Right lobe of liver (tissue), 6 donors: ENCODE measurements around the gene ITM2C. TPM values are rescaled to one million over a fixed set of nuclear protein-coding genes. Genes with fewer than 3 reads are reported as not detected.

Experiments used
- ATAC-seq, 4 donors: fragments of 200-7000 bp; cut with Tn5 transposase; one replicate each; pipeline ENCODE4 v1.9.1; 2020; ENCODE audit warnings: mild to moderate bottlenecking in 4 of 4, moderate library complexity in 4 of 4
- DNase-seq, 3 donors: peaks; one replicate each; pipeline ENCODE4 v3.0.0-alpha.2; 2020
- H3K27ac ChIP-seq, 3 donors: fragments of 200-600 bp; one replicate each; pipeline ENCODE4 v1.8.0; 2022
- H3K27me3 ChIP-seq, 2 donors: fragments of 200-600 bp; one replicate each; pipeline ENCODE4 v1.8.0; 2022
- H3K36me3 ChIP-seq, 4 donors: fragments of 200-600 bp; sonication (generic) in 1 of 4; one replicate each; pipeline versions ENCODE4 v1.5.1 to v1.8.0; 2017 to 2022; ENCODE audit warnings: control low read depth in 1 of 4
- H3K4me1 ChIP-seq, 4 donors: fragments of 200-600 bp; sonication (generic) in 1 of 4; one replicate each; pipeline versions ENCODE4 v1.5.1 to v1.8.0; 2017 to 2022; ENCODE audit warnings: control low read depth in 1 of 4
- H3K4me3 ChIP-seq, 3 donors: fragments of 200-600 bp; one replicate each; pipeline ENCODE4 v1.8.0; 2022
- H3K9me3 ChIP-seq, 4 donors: fragments of 200-600 bp; sonication (generic) in 1 of 4; one replicate each; pipeline versions ENCODE4 v1.5.1 to v1.8.0; 2017 to 2022; ENCODE audit warnings: control low read depth in 1 of 4
- CTCF ChIP-seq, 4 donors: fragments of 200-600 bp in 3 of 4; fragments of 450-650 bp in 1 of 4; IDR thresholded peaks; one replicate each; pipeline versions ENCODE4 v1.5.1 to v1.8.0; 2016 to 2022; ENCODE audit warnings: antibody characterized with exemption in 4 of 4, mild to moderate bottlenecking in 2 of 4
- POLR2A ChIP-seq: fragments of 450-650 bp; IDR thresholded peaks from one replicate; pipeline ENCODE4 v1.6.1; 2017; ENCODE audit warnings: antibody characterized with exemption, mild to moderate bottlenecking
- WGBS: methylation state at CpG from one replicate; pipeline ENCODE4 v1.1.6; 2018; ENCODE audit warnings: low coverage, low lambda C conversion rate; ENCODE audit not compliant: insufficient coverage; ENCODE audit errors: missing lambda C conversion rate; 5-methylcytosine and 5-hydroxymethylcytosine counted together
- intact Hi-C, 2 donors: fragments of 100-400 bp; cut with DNase I; formaldehyde crosslinking; loops; one replicate each; pipeline versions ENCODE4 v1.11.2 to v1.14.1; 2022
- total RNA-seq, 6 experiments: library from RNA; depleted of rRNA in 2 of 6; stranded (reverse); fragments of >200 nt in 2 of 6; fragmentation: NEBNext Ultra II Directional in 3 of 6; extraction: Animal tissue kit (Norgen Biotek cat#: 25700) in 3 of 6; gene quantifications; one replicate each; pipeline versions ENCODE4 v1.1.0 to v1.2.4, GENCODE V29; 2016 to 2023
- donor health status: DM: no; HTN: yes; CAD: no.
- donor health status: DM: no; HTN: no; CAD: no.
- donor health status: DM: no; HTN: no; CAD: no.
- donor health status: DM: no; HTN: yes; CAD: no.
- donor health status: DM: no; HTN: yes; CAD: no.

The ITM2C gene
- total RNA-seq, 6 experiments from 2014 or later, result 11.1 to 26.9 (median 24.2) TPM

DNA sequence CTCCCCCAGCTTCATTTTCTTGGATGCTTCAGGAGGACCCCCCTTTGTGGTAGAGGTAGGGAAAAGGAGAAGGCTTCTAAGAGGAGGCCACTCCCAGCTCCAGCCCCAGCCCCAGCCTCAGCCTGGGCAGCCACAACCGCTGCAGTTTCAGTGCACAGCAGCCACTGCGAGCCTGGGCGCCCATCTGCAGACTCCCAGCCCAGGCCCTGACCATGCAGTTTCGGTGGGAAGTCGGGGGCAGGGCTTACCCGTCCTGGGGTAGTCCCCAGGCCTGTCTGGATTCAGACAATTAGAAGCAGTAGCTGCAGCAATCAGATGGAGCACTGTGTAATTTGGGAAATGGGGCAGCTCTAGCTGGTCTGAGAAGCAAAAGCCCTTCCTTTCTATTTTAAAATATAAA, 28.6 kb downstream of the ITM2C start:
- DNase-seq (peak in 1 of 3 donors; percentile 55), ATAC-seq (peak; percentile 22 to 68 (median 30))
- no peaks in the 10 kb centered on the region for H3K9me3 ChIP-seq
- intact Hi-C loops, result no loop called here
- H3K27me3 ChIP-seq, result no peaks in the 10 kb centered on the region
- H3K27ac ChIP-seq, result no peak overlapping the region
- TF ChIP-seq CTCF (IDR thresholded peaks at IDR 0.05) (no peak), POLR2A (no peak)
- no peaks in the 10 kb centered on the region for H3K36me3 ChIP-seq
- WGBS, result 41% methylated on average over 3 of the region's 6 CpGs
- H3K4me1 ChIP-seq, result no peaks in the 10 kb centered on the region
- no peak overlapping the region for H3K4me3 ChIP-seq

GRCh38 chr2:230893841-230894781, 29.4 kb downstream of the ITM2C start:
- Histone ChIP-seq H3K4me1 (no peaks in the 10 kb centered on the region), H3K9me3 (no peaks in the 10 kb centered on the region), H3K27ac (no peak overlapping the region), H3K4me3 (no peak overlapping the region), H3K27me3 (no peaks in the 10 kb centered on the region), H3K36me3 (no peaks in the 10 kb centered on the region)
- TF ChIP-seq POLR2A (no peak), CTCF (IDR thresholded peaks at IDR 0.05) (no peak)
- intact Hi-C loops, result no loop called here
- peak in 2 of 3 donors; percentile 28 to 39 for DNase-seq
- 58% methylated on average over 8 of the region's 19 CpGs for WGBS
- peak in 3 of 4 donors; percentile 7 to 34 (median 30) for ATAC-seq

GRCh38 chr2:230895536-230896345, 31.0 kb downstream of the ITM2C start:
- H3K27me3 ChIP-seq, result no peaks in the 10 kb centered on the region
- H3K4me3 ChIP-seq, result no peak overlapping the region
- H3K4me1 ChIP-seq, result no peaks in the 10 kb centered on the region
- no peaks in the 10 kb centered on the region for H3K36me3 ChIP-seq
- ATAC-seq (no peak), DNase-seq (peak in 2 of 3 donors; percentile 24 to 28)
- WGBS, result 11% methylated on average over 1 of the region's 6 CpGs
- no peak for TF ChIP-seq POLR2A
- TF ChIP-seq CTCF (IDR thresholded peaks at IDR 0.05), result no peak
- intact Hi-C loops, result no loop called here
- H3K27ac ChIP-seq, result no peak overlapping the region
- H3K9me3 ChIP-seq, result no peaks in the 10 kb centered on the region

GRCh38 chr2:230896346-230897115, 31.8 kb downstream of the ITM2C start:
- no peaks in the 10 kb centered on the region for H3K36me3 ChIP-seq
- DNase-seq, result peak in 2 of 3 donors; percentile 18 to 25
- no peaks in the 10 kb centered on the region for H3K9me3 ChIP-seq
- H3K27ac ChIP-seq, result no peak overlapping the region
- no peaks in the 10 kb centered on the region for H3K27me3 ChIP-seq
- intact Hi-C loops, result no loop called here
- no peak for TF ChIP-seq CTCF (IDR thresholded peaks at IDR 0.05)
- no peak for TF ChIP-seq POLR2A
- H3K4me1 ChIP-seq, result no peaks in the 10 kb centered on the region
- H3K4me3 ChIP-seq, result no peak overlapping the region
- WGBS, result 55% methylated on average over 10 of the region's 19 CpGs
- ATAC-seq, result no peak
